ENCODE measurements around the gene IFI44L.

GRCh38 chr1:78619032-78619431 is 1.2 kb upstream of the IFI44L start:
- TF ChIP-seq CTCF (IDR thresholded peaks at IDR 0.05) = no peak
- no peak for TF ChIP-seq POLR2A (IDR thresholded peaks at IDR 0.05)
